NCI-H2107 (cell line): ENCODE results near the gene PTPRT.
"Not testable (repeated sequence)": the region's sequence is repeated elsewhere in the genome, so short reads cannot be mapped to it uniquely, and the experiment has no call there.

Source experiments
- DNase-seq: peaks from one replicate; lab custom pipeline; 2025; lab: John Stamatoyannopoulos, UW

The PTPRT gene

GRCh38 chr20:42281801-42282200, 907.9 kb downstream of the PTPRT start:
- DNase-seq, result no peak

DNA sequence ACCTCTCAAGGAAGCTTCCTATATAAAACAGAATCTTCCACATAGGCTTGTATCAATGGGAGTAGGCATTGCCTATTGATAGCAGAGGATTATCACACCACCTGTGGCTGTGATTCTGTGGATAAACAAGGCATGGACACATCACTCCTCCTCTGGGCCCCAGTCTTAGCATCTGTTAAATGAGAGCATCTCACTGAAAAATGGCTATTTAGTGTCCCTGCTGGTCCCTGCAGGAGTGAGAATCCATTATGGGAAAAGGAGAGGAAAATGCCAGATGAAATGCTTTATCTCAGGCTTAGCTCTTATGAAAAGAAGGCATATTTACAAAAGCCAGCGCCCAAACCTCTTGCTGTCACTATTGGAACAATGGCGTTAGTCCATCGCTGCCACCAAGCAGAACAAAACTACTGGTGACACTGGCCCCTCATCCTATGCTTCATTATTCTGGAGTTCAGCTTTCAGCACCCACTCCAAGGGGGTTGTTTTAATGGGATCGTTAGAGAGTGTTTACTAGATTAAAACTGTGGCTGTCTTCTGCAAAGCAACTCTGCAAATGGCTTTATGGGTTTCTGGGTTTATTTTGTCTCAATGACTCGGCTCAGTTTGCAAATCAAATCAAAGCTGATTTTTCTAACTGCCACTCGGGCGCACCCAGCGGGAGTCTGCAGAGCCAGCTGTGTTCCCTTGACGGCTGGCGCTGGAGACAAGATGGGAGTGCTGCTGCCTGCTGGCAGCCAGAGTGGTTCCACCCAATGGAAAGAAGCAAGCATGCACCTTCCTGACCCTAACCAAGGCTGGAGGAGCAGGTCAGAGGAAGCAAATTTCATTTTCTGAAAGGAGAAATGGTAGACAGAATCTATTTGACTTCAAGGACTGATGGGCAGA, 912.7 kb downstream of the PTPRT start:
- no peak for DNase-seq

DNA sequence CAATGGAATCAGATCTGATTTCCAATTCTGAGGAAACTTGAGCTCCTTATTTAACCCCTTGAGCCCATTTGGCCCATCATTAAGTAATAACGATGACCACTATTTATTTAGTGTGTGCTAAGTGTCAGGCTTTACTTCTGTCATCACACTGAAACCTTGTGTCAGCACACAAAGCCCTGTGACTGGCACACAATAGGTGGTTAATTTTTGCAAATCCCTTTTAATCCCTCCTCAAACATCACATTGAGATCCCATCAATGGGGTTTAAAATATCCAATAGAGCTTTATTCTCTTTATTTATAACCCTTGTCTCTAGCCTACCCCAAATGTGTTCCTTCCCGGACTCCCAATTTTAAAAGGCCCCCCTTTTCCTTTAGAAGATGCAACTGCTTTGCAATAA, 914.7 kb downstream of the PTPRT start:
- no peak for DNase-seq

DNA sequence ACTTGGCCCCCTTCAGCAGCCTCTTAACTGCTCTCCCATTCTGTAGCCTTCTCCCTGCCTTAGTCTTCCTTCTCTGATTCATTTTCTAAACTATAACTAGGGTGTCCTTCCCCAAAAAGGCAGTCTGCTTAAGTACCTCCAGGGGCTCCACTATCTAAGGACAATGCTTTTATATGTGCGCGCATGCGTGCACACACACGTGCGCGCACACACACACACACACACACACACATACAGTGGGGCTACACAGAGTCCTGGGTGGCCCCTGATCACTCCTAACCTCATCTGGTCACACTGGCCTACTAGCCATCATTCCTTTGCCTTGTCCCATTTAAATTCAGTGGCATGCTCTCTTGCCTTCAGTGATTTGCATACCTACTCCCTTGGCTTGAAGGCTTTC, 917.2 kb downstream of the PTPRT start:
- no peak for DNase-seq

- no peak for DNase-seq
Measured at GRCh38 chr20:42270539-42270938, 919.2 kb downstream of the PTPRT start.

DNA sequence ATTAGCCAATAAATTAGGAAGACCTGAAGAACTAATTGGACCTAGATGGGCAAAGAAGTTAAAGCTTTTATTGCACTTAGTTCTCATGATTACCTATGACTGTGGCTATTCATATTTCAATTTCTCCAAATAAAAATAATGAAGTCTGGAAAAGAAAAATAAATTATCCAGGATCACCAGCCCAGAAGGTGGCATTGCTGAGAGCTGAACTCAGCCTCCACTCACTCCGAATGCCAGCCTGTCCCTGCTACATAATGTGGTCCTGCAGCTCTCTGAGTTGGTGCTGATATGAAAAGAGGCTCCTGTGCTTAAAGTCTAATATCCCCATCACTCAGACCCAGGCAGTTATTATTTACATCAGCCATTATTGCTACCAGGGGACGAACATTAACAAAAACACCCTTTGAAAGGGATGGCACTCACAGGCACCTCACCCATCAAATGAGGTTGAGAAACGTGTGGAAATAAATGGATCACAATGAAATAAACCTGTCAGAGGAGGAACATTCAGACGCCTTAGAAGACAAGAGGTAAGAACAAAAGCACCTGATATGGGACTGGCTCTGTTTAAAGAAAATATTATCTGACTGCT, 921.8 kb downstream of the PTPRT start:
- no peak for DNase-seq

- DNase-seq, result no peak
Measured at GRCh38 chr20:42261766-42262270, 927.9 kb downstream of the PTPRT start.

DNA sequence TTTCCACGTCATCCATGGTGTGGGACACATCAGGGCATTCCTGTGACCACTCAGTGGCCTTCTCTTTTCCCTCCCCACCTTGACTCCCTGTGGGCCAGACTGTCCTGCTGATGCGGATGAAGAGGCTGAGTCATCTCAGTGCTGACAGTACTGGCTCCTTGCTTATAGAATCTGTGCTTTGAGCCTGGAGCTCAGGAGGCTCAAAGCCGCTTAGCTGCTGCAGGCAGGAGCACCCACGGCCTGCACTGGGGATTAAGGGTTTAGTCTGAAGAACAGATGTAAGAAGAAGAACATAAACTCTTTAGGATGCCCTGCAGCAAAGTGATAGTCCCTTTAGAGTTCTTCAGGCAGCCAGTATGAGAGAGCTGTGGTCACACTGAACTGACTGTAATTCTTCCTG, 929.5 kb downstream of the PTPRT start:
- DNase-seq, result no peak

- no peak for DNase-seq
Measured at GRCh38 chr20:42259389-42259788, 930.3 kb downstream of the PTPRT start.

- DNase-seq, result no peak
Measured at GRCh38 chr20:42258564-42259302, 931.0 kb downstream of the PTPRT start.

DNA sequence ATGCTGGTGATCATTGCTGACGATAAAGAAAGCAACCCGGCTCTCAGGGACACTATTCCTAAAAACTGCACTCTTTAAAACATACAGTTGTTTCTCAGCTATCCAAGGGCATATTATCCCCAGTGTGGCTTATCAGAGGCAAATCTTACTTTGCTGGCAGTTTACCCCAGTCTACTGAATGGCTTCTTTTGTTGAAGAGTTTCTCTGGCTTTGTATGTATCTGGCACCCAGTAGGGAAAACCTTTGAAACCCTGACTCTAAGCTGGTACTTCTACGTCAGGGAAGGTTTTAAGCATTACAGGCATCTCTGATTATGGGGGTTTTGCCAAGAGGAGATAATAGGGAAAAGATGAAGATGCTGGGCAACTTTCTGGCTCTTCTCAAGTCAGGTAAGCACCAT, 933.9 kb downstream of the PTPRT start:
- no peak for DNase-seq

GRCh38 chr20:42254673-42255072, 935.0 kb downstream of the PTPRT start:
- no peak for DNase-seq

DNA sequence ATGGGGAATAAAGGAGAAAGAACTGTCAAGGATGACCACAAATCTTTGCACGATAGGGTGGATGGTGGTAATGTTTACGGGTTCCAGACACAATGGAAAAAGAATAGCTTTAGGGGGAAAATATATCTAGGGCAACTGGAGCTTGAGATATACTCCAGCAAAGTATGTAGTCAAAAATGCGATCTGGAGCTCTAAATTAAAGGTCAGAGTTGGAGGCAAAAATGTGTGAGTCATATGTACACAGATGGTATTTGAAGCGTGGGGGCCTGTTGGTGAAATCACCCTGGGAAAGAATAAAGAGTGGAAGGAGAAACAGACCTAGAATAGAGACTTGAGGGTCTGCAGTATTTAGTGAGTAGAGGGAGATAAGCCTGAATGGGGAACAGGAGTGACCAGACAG, 937.6 kb downstream of the PTPRT start:
- DNase-seq, result no peak

DNA sequence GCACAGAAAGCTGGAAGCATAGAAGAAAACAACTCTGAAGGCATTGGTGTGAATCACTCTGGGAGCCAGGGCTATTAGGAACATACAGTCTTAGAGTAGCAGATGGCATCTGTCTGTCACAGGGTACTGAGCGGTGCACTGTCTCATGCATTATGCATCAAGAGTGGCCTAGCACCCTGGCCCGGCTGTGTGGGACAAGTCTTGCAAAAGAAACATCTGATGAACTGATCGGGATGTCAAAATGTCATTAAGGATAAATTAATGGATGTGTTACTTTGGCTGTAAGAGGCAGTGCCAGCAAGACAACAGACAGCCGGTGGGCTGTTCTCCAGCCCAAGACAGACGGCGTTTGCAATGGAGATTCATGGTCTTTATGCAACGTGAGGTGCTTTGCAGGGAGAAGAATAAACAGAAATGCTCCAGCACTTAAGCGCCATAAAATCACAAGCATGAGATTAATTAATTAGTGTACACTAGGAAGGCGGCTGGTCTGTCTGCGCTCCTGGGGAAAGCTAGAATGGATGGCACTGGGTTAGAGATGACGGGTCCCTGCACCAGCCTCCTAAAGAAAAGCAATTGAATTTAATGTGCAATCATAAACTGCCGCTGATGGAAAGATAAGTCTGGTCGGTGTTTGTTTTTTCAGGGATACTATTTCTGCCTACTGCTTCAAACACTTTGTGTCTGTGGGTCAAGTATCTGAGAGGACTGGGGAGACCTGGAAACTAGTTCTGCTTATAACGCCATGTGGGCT, 970.9 kb downstream of the PTPRT start:
- DNase-seq, result no peak

- no peak for DNase-seq
Measured at GRCh38 chr20:42214074-42214473, 975.6 kb downstream of the PTPRT start.

DNA sequence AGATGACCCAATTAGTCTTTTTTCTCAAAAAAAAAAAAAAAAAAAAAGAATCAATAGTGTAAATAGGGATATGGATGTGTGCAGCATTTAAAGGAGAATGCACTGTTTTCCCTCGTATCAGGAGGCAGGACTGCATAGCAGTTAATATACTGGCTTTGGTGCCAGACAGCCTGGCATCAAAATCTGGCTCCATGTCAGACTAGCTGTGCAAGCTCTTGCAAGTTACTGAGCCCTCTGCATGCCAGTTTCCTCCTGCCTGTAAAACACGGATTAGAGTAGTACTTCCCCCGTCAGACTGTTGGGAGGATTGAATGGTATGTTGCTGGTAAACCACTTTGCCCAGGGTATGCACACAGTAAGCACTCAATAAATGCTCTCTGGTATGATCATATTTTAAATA, 977.3 kb downstream of the PTPRT start:
- no peak for DNase-seq

GRCh38 chr20:42206557-42206956, 983.1 kb downstream of the PTPRT start:
- not testable (repeated sequence) for DNase-seq

GRCh38 chr20:42204109-42204660, 985.5 kb downstream of the PTPRT start:
- DNase-seq, result no peak

DNA sequence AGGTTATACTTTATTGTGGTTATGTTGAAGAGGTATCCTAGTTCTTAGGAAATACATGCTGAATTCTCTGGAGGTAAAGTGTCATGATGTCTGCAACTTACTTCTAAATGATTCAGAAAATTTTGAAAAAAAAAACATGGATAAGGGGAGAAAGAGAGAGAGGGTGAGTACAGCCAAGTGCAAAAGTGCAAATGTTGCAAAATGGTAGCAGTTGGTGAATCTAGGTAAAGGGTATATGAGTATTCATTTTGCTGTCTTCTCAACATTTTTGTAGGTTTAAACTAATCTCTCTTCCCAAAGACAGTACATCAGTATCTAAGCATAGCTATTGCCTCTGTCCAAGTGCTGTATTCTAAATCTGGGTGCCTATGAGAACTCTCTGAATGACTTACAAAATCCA, 992.1 kb downstream of the PTPRT start:
- no peak for DNase-seq

GRCh38 chr20:42193119-42193518, 996.6 kb downstream of the PTPRT start:
- DNase-seq, result no peak

GRCh38 chr20:42192321-42192720, 997.4 kb downstream of the PTPRT start:
- no peak for DNase-seq
